Activated B cell treated with CpG ODN at 0.5 μM for 24 hours (primary cell): ENCODE measurements around the gene MTERF2. TPM values are rescaled to one million over a fixed set of nuclear protein-coding genes. Genes with fewer than 3 reads are reported as not detected.

Experiments used
- ATAC-seq: fragments of 200-7000 bp; cut with Tn5 transposase; one replicate; pipeline ENCODE4 v1.10.0; 2021; ENCODE audit warnings: low read depth, mild to moderate bottlenecking, moderate library complexity
- CTCF ChIA-PET: fragments of 350-600 bp; sonication (Branson Sonifier 250); formaldehyde crosslinking; loops from one replicate; lab custom pipeline; 2021; ENCODE audit warnings: antibody characterized with exemption; lab: Charles Lee
- POLR2A ChIA-PET: fragments of 350-600 bp; sonication (Branson Sonifier 250); formaldehyde crosslinking; loops from one replicate; lab custom pipeline; 2021; ENCODE audit warnings: antibody characterized with exemption; lab: Charles Lee
- DNase-seq: peaks from one replicate; pipeline ENCODE4 v3.0.0; 2022
- H3K27ac Mint-ChIP-seq: one replicate; pipeline ENCODE4 v1.8.0; 2020; ENCODE audit warnings: mixed read lengths
- H3K27me3 Mint-ChIP-seq: one replicate; pipeline ENCODE4 v1.8.0; 2021; ENCODE audit warnings: mixed read lengths
- H3K36me3 Mint-ChIP-seq: one replicate; pipeline ENCODE4 v1.8.0; 2021; ENCODE audit warnings: low read depth, mixed read lengths
- H3K4me1 Mint-ChIP-seq: one replicate; pipeline ENCODE4 v1.8.0; 2021; ENCODE audit warnings: mixed read lengths
- H3K4me3 Mint-ChIP-seq: one replicate; pipeline ENCODE4 v1.8.0; 2020; ENCODE audit warnings: mild to moderate bottlenecking, mixed read lengths
- H3K9me3 Mint-ChIP-seq: one replicate; pipeline ENCODE4 v1.8.0; 2020; ENCODE audit warnings: mixed read lengths
- CTCF ChIP-seq: fragments of 200-600 bp; IDR thresholded peaks from one replicate; pipeline ENCODE4 v1.8.0; 2022; ENCODE audit warnings: antibody characterized with exemption, mild to moderate bottlenecking
- intact Hi-C: fragments of 100-400 bp; cut with micrococcal nuclease; formaldehyde crosslinking; loops from one replicate; pipeline ENCODE4 v1.15.1; 2024
- total RNA-seq: library from RNA; stranded (reverse); gene quantifications from 2 replicates; pipeline ENCODE4 v1.2.3, GENCODE V29; 2022

Gene MTERF2
- total RNA-seq, 1 donor from 2014 or later: 9.4 TPM

DNA sequence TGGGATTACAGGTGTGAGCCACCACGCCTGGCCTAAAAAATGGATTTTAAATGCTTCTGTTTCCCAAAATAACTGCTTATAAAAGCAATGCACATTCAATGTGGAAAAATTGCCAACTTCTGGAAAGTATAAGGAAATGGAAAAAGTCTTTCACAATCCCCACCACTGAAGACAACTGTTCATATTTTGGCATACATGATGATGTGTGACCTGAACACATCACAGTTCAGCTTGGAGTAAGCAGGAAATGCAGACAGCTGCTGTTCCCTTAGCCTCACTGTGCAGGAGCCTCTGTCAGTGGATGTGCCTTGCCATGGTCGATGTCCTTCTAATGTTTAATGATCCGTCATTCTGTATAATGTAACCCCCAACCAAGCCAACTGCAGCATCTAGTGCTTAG, 5.2 kb downstream of the MTERF2 start:
- H3K36me3 Mint-ChIP-seq: peaks cover 15% of the 10 kb centered on the region
- DNase-seq (no peak), ATAC-seq (no peak)
- TF ChIP-seq CTCF: no peak
- H3K9me3 Mint-ChIP-seq: peaks cover 5% of the 10 kb centered on the region
- CTCF ChIA-PET: no interaction called here
- POLR2A ChIA-PET: no interaction called here
- H3K27ac Mint-ChIP-seq: no peak overlapping the region
- intact Hi-C loops: loop anchor here (10.0 kb wide), 1 partner anchor 207 kb away; the partner anchor contains the start of gene RIC8B
- peaks cover 31% of the 10 kb centered on the region for H3K4me1 Mint-ChIP-seq
- no peaks in the 10 kb centered on the region for H3K27me3 Mint-ChIP-seq
- H3K4me3 Mint-ChIP-seq: no peak overlapping the region

DNA sequence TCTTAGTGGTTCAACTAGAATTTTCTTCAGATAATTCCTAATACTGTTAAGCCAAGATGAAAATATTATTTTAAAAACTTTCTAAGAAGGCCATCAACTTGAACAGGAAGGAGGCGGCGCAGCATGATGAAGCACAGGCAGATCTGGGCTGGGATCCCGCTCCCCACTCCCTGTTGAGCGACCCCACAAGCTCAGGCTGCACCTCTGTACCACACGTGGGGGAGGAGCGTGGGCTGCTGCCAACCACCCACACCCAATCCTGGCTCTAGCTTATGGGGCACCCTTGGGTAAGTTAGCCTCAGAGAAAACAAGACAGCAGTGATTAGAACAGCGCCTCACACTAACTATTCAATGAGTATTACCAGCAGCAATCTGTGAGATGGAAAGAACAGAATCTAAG, 6.0 kb downstream of the MTERF2 start:
- ChIA-PET CTCF (no interaction called here), POLR2A (no interaction called here)
- Mint-ChIP-seq H3K4me3 (no peak overlapping the region), H3K9me3 (peaks cover 5% of the 10 kb centered on the region), H3K36me3 (peaks cover 11% of the 10 kb centered on the region), H3K4me1 (peaks cover 25% of the 10 kb centered on the region), H3K27ac (no peak overlapping the region), H3K27me3 (no peaks in the 10 kb centered on the region)
- DNase-seq: no peak
- ATAC-seq: no peak
- TF ChIP-seq CTCF: no peak
- intact Hi-C loops: loop anchor here (10.0 kb wide), 1 partner anchor 206 kb away; the partner anchor contains the start of gene RIC8B

DNA sequence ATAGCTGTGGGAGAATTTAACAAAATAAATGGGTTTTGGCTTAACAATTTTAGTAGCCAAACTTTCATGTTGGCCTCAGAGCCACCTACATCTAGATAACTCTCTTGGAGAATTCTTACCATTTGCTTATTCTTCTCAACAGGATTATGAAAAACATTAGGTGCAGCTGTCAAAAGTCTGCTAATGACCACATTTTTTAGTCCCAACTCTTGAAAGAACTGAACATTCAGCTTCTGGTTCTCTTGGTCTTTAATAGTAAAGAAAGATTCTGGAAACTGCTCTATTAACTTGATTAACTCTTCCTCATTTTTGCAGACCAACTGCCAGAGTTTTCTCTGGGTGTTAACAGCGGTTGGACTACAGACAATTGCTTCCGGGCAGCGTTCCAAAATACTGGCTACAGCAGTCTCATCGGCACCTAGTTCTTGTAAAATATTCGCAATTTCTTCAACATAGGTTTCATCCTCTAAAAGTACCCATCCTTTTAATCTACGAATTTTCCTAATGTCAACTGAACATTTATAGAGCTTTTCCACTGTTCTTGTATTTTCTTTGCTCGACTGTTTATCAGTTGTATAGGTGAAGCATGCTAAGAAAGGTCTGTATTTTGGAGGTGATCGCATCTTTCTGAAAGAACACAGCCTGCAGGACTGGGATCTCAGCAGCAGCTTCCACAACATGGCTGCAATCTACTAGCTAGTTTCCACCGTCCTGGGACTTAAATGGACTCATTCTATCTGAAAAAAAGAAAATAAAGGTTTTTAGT, 8.7 kb downstream of the MTERF2 start:
- TF ChIP-seq CTCF: no peak
- H3K27me3 Mint-ChIP-seq: no peaks in the 10 kb centered on the region
- H3K36me3 Mint-ChIP-seq: no peaks in the 10 kb centered on the region
- ChIA-PET CTCF (no interaction called here), POLR2A (interaction anchor here (0.9 kb wide), 1 partner anchor 9 kb away, joined by 3 read pairs; the partner anchor contains the start of gene MTERF2)
- H3K9me3 Mint-ChIP-seq: no peaks in the 10 kb centered on the region
- peaks cover 16% of the 10 kb centered on the region for H3K4me1 Mint-ChIP-seq
- intact Hi-C loops: no loop called here
- no peak for ATAC-seq
- no peak overlapping the region for H3K4me3 Mint-ChIP-seq
- H3K27ac Mint-ChIP-seq: no peak overlapping the region
- no peak for DNase-seq

GRCh38 chr12:106976668-106977067, 10.3 kb downstream of the MTERF2 start:
- Mint-ChIP-seq H3K27me3 (no peaks in the 10 kb centered on the region), H3K27ac (no peak overlapping the region), H3K36me3 (peaks cover 4% of the 10 kb centered on the region), H3K4me3 (no peak overlapping the region), H3K9me3 (no peaks in the 10 kb centered on the region), H3K4me1 (peaks cover 16% of the 10 kb centered on the region)
- CTCF ChIA-PET: no interaction called here
- POLR2A ChIA-PET: no interaction called here
- no peak for TF ChIP-seq CTCF
- intact Hi-C loops: no loop called here
- no peak for ATAC-seq
- DNase-seq: no peak

- CTCF ChIA-PET: no interaction called here
- H3K36me3 Mint-ChIP-seq: peaks cover 10% of the 10 kb centered on the region
- POLR2A ChIA-PET: no interaction called here
- H3K27ac Mint-ChIP-seq: no peak overlapping the region
- DNase-seq: no peak
- ATAC-seq: no peak
- no peaks in the 10 kb centered on the region for H3K9me3 Mint-ChIP-seq
- intact Hi-C loops: no loop called here
- no peak overlapping the region for H3K4me3 Mint-ChIP-seq
- H3K27me3 Mint-ChIP-seq: no peaks in the 10 kb centered on the region
- no peak for TF ChIP-seq CTCF
- peaks cover 16% of the 10 kb centered on the region for H3K4me1 Mint-ChIP-seq
These were observed 10.8 kb downstream of the MTERF2 start for GRCh38 chr12:106975993-106976658.
